Measurements from ENCODE around the gene DDX4. TPM values are rescaled to one million over a fixed set of nuclear protein-coding genes. Genes with fewer than 3 reads are reported as not detected.

DDX4 gene
- total RNA-seq, 2 experiments from 2014 or later = not detected

DNA sequence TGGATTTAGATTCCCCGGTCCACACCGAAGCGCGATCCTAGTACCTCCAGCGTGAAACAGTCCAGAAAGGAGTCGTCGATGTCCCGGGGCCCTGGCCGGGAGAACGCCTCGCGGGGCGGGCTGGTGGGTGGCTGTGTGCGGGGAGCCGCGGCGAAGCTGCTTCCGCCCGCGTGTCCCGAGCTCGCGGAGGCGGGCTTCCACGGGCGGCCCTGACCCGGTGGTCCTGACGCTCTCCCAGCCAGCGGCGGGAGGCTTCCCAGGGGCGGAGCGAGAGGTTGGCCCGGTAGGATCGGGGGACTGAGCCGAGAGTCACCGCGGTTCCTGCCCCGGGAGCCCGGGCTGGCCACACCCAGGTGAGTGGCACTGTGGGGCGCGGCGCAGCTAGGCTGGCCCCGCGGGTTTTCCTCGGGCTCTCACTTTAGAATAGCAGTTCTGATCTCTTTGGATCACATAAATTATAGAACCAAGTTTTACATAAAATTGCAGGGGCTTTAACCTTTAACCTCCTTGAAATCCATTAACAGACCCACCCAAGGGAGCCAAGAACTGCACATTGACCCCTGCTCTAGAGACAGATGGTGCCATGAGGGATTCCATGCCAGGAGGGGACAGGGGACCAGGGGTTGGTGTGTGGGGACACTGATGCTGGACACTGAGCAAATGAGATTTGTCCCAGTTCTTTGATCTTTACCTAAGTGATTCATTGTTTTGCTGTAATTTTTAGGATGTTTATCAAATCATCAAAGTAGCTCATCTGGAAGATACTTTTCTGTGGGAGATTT lies 84.1 kb downstream of the DDX4 start:
- Histone ChIP-seq H3K79me2 (ENCODE audit: insufficient read depth, low read depth, low read length) (no peaks in the 10 kb centered on the region), H3K4me3 (ENCODE audit: low read depth, low read length, poor library complexity, severe bottlenecking) (no peak overlapping the region), H3K27ac (ENCODE audit: low read depth, low read length, poor library complexity, severe bottlenecking) (no peak overlapping the region), H3K4me2 (ENCODE audit: low read length) (no peak overlapping the region), H3K9me3 (ENCODE audit: low read length) (no peaks in the 10 kb centered on the region), H3K36me3 (ENCODE audit: insufficient read depth, low read length) (no peaks in the 10 kb centered on the region), H3K4me1 (ENCODE audit: insufficient read depth, low read length, poor library complexity, severe bottlenecking) (no peaks in the 10 kb centered on the region), H3K9me2 (ENCODE audit: insufficient read depth, low read length) (no peaks in the 10 kb centered on the region), H2AFZ (ENCODE audit: low read length) (no peak overlapping the region), H4K20me1 (ENCODE audit: insufficient read depth, low read length) (no peaks in the 10 kb centered on the region)
- no peak for DNase-seq (ENCODE audit: low spot score)
- intact Hi-C loops (cut with micrococcal nuclease; ENCODE audit: unreplicated experiment) = no loop called here
- ChIA-PET CTCF (ENCODE audit: unreplicated experiment) (no interaction called here), POLR2A (no interaction called here)
- BruUV-seq (replicated peaks) = no TSS peak
- TF ChIP-seq EZH2phosphoT487 (IDR thresholded peaks at IDR 0.05; ENCODE audit: borderline replicate concordance, low read depth, low read length) = no peak
- TF ChIP-seq, protein P1, sequence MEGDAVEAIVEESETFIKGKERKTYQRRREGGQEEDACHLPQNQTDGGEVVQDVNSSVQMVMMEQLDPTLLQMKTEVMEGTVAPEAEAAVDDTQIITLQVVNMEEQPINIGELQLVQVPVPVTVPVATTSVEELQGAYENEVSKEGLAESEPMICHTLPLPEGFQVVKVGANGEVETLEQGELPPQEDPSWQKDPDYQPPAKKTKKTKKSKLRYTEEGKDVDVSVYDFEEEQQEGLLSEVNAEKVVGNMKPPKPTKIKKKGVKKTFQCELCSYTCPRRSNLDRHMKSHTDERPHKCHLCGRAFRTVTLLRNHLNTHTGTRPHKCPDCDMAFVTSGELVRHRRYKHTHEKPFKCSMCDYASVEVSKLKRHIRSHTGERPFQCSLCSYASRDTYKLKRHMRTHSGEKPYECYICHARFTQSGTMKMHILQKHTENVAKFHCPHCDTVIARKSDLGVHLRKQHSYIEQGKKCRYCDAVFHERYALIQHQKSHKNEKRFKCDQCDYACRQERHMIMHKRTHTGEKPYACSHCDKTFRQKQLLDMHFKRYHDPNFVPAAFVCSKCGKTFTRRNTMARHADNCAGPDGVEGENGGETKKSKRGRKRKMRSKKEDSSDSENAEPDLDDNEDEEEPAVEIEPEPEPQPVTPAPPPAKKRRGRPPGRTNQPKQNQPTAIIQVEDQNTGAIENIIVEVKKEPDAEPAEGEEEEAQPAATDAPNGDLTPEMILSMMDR (conservative IDR thresholded peaks at IDR 0.05; ENCODE audit: low read length) = no peak

DNA sequence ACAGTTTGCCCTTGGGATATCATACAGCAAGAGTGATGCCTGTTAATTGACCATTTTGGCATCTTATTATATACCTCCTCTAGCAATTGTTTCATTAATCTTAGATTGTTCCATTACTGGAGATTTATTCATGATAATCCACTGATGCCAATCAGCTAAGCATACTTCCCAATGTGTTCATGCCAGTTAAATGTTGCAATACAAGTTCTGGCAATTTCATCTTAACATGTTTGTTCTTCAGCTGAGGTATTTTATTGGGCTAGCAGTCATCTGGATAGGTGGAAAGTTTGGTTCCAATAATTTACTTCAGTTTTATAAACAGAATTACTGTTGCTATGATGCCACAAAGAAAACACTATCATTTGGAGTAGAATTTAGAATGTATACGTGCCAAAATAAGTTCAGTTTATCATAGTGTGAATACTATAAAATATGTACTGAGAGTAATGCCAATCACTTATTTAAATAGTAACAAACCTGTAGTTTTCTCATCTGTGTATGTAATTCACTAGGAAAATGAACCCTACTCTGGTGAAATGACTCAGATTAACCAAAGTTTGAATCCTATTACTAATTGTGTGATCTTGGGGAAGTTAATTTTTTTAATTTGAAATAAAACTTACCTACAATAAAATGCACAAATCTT lies 85.4 kb downstream of the DDX4 start:
- no TSS peak for BruUV-seq (replicated peaks)
- TF ChIP-seq, protein P1 (conservative IDR thresholded peaks at IDR 0.05; ENCODE audit: low read length) = no peak
- TF ChIP-seq EZH2phosphoT487 (IDR thresholded peaks at IDR 0.05; ENCODE audit: borderline replicate concordance, low read depth, low read length) = no peak
- Histone ChIP-seq H4K20me1 (ENCODE audit: insufficient read depth, low read length) (no peaks in the 10 kb centered on the region), H3K9me2 (ENCODE audit: insufficient read depth, low read length) (no peaks in the 10 kb centered on the region), H2AFZ (ENCODE audit: low read length) (no peak overlapping the region), H3K4me2 (ENCODE audit: low read length) (no peak overlapping the region), H3K9me3 (ENCODE audit: low read length) (no peaks in the 10 kb centered on the region), H3K4me3 (ENCODE audit: low read depth, low read length, poor library complexity, severe bottlenecking) (no peak overlapping the region), H3K27ac (ENCODE audit: low read depth, low read length, poor library complexity, severe bottlenecking) (no peak overlapping the region), H3K4me1 (ENCODE audit: insufficient read depth, low read length, poor library complexity, severe bottlenecking) (no peaks in the 10 kb centered on the region), H3K36me3 (ENCODE audit: insufficient read depth, low read length) (no peaks in the 10 kb centered on the region), H3K79me2 (ENCODE audit: insufficient read depth, low read depth, low read length) (no peaks in the 10 kb centered on the region)
- no peak for DNase-seq (ENCODE audit: low spot score)
- intact Hi-C loops (cut with micrococcal nuclease; ENCODE audit: unreplicated experiment) = no loop called here
- POLR2A ChIA-PET = no interaction called here
- CTCF ChIA-PET (ENCODE audit: unreplicated experiment) = no interaction called here

DNA sequence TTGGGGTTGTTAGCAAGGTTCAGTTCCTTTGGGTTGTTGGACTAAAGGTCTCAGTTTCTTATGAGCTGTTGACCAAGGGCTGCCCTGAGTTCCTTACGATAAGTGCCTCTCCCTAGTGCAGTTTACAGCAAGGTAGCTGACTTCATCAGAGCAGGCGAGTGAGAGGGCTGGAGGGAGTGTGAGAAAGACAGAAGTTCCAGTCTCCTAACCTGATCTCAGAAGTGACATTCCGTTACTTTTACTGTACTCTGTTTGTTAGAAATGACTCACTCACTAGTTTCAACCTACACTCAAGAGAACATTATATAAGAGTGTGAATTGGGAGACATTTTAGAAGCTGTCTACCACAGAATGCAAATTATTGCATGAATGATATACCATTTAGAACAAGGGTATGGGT lies 92.1 kb downstream of the DDX4 start:
- Histone ChIP-seq H4K20me1 (ENCODE audit: insufficient read depth, low read length) (no peaks in the 10 kb centered on the region), H3K79me2 (ENCODE audit: insufficient read depth, low read depth, low read length) (no peaks in the 10 kb centered on the region), H3K4me3 (ENCODE audit: low read depth, low read length, poor library complexity, severe bottlenecking) (no peak overlapping the region), H3K9me3 (ENCODE audit: low read length) (no peaks in the 10 kb centered on the region), H3K4me1 (ENCODE audit: insufficient read depth, low read length, poor library complexity, severe bottlenecking) (no peaks in the 10 kb centered on the region), H3K9me2 (ENCODE audit: insufficient read depth, low read length) (no peaks in the 10 kb centered on the region), H3K27ac (ENCODE audit: low read depth, low read length, poor library complexity, severe bottlenecking) (no peak overlapping the region), H3K36me3 (ENCODE audit: insufficient read depth, low read length) (no peaks in the 10 kb centered on the region), H2AFZ (ENCODE audit: low read length) (no peak overlapping the region), H3K4me2 (ENCODE audit: low read length) (no peak overlapping the region)
- intact Hi-C loops (cut with micrococcal nuclease; ENCODE audit: unreplicated experiment) = no loop called here
- TF ChIP-seq, protein P1 (conservative IDR thresholded peaks at IDR 0.05; ENCODE audit: low read length) = no peak
- TF ChIP-seq EZH2phosphoT487 (IDR thresholded peaks at IDR 0.05; ENCODE audit: borderline replicate concordance, low read depth, low read length) = no peak
- CTCF ChIA-PET (ENCODE audit: unreplicated experiment) = no interaction called here
- POLR2A ChIA-PET = interaction anchor here (0.7 kb wide), 2 partner anchors 180 to 376 kb away, joined by 3 read pairs; no protein-coding TSS in a partner anchor
- BruUV-seq (replicated peaks) = no TSS peak
- no peak for DNase-seq (ENCODE audit: low spot score)

All from OCI-LY7 (cell line).